ENCODE results near the gene ERP44. TPM values are rescaled to one million over a fixed set of nuclear protein-coding genes. Genes with fewer than 3 reads are reported as not detected.
"Not testable (repeated sequence)": the region's sequence is repeated elsewhere in the genome, so short reads cannot be mapped to it uniquely, and the experiment has no call there.

The ERP44 gene
- total RNA-seq, 2 experiments from 2014 or later: 16.9 to 18.8 TPM

DNA sequence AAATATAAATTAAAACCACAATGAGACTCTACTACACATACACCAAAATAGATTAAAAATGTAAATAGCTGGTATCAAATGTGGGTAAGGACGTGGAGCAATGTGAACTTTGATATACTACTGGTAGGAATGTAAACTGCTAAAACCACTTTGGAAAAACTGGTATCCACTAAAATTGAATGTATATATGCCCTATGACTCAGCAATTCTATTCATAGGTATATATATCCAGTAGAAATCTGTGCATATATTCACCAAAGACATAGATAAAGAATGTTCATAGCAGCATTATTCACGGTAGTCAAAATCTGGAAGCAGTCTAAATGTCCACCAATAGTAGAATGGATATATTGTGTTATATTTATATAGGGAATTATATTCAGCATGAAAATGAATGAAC is 85.2 kb downstream of the ERP44 start:
- CTCF ChIA-PET: interaction anchor here (0.6 to 1.3 kb wide), 2 partner anchors 42 to 186 kb away, joined by 3 to 4 read pairs; no protein-coding TSS in a partner anchor
- POLR2A ChIA-PET: interaction anchor here (0.6 kb wide), 1 partner anchor 330 kb away, joined by 6 read pairs; no protein-coding TSS in a partner anchor
- peaks cover 16% of the 10 kb centered on the region for H3K36me3 Mint-ChIP-seq (ENCODE audit: low read depth)
- H3K27me3 Mint-ChIP-seq: no peaks in the 10 kb centered on the region
- H3K9me3 Mint-ChIP-seq: peaks cover 2% of the 10 kb centered on the region
- DNase-seq: no peak
- H3K4me1 Mint-ChIP-seq: no peaks in the 10 kb centered on the region
- H3K27ac Mint-ChIP-seq: no peak overlapping the region
- H3K4me3 Mint-ChIP-seq: no peak overlapping the region

DNA sequence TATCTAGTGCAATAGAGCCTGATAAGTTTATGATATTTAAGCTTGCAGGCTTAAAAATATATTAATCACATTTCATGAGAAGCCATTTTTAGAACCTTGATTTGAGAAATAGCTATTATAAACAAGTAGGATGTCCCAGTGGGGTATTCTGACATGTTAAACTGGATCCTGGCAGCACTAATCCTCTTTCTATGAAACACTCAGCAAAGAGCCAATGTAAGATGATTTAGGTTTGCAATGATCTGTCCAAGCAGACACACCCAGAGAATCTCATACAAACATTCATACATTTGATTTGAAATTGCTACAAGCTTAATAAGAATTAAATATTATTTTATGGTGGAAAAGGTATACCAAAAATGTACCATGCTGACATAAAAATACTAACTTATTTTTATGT is 86.5 kb downstream of the ERP44 start:
- H3K9me3 Mint-ChIP-seq: peaks cover 2% of the 10 kb centered on the region
- POLR2A ChIA-PET: no interaction called here
- no peak overlapping the region for H3K27ac Mint-ChIP-seq
- H3K36me3 Mint-ChIP-seq (ENCODE audit: low read depth): peaks cover 19% of the 10 kb centered on the region
- CTCF ChIA-PET: interaction anchor here (0.8 kb wide), 2 partner anchors 211 to 789 kb away, joined by 3 read pairs; no protein-coding TSS in a partner anchor
- H3K4me3 Mint-ChIP-seq: no peak overlapping the region
- H3K27me3 Mint-ChIP-seq: no peaks in the 10 kb centered on the region
- no peaks in the 10 kb centered on the region for H3K4me1 Mint-ChIP-seq
- DNase-seq: no peak

DNA sequence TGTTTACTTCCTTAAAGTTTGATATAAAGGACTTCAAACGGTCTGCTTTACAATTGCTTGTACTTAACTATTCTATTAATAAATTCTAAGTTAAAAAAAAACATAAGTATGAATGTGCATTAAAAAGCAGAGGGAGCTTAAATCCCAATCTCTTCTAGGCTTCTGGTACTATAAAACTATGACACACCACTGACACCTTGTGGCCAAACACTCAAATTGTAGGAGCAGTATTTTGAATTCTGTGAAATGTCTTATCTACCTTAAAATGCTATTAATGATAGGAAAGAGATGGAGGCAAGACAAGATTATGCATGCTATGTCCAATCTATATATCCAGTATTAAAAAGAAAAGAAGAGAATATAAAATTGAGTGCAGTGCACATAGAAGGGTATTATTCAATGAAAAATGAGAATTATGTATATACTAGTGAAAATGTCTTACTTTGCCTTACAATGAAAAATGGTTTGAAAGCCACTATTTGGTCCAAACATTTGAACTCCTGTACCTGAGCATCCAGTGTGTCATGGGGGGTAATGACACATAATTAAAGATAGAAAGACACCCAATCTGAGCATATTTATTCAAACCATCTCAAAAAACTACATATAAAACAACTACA is 87.6 kb downstream of the ERP44 start:
- ChIA-PET CTCF (interaction anchor here (0.6 to 1.0 kb wide), 4 partner anchors 177 to 212 kb away, joined by 3 to 5 read pairs (median 4); no protein-coding TSS in a partner anchor), POLR2A (interaction anchor here (0.7 kb wide), 1 partner anchor 474 kb away, joined by 3 read pairs; no protein-coding TSS in a partner anchor)
- H3K4me1 Mint-ChIP-seq: no peaks in the 10 kb centered on the region
- no peak overlapping the region for H3K27ac Mint-ChIP-seq
- H3K4me3 Mint-ChIP-seq: no peak overlapping the region
- peaks cover 25% of the 10 kb centered on the region for H3K36me3 Mint-ChIP-seq (ENCODE audit: low read depth)
- H3K27me3 Mint-ChIP-seq: no peaks in the 10 kb centered on the region
- peaks cover 2% of the 10 kb centered on the region for H3K9me3 Mint-ChIP-seq
- DNase-seq: peak; percentile 71

DNA sequence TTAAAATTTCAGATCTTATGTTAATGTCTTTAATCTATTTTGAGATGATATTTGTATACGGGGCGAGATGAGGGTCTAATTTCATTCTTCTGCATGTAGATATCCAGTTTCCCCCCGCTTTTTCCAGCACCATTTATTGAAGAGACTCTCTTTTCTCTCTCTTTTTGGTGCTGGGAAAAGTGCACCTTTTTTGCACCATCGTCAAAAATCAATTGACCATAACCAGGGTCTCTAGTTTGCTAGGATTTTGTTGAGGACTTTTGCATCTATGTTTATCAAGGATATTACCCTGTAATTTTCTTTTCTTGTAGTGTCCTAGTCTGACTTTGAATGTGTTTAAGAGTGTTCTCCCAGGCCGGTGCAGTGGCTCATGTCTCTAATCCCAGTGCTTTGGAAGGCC is 99.0 kb downstream of the ERP44 start:
- no peaks in the 10 kb centered on the region for H3K27me3 Mint-ChIP-seq
- no peak overlapping the region for H3K4me3 Mint-ChIP-seq
- peaks cover 55% of the 10 kb centered on the region for H3K36me3 Mint-ChIP-seq (ENCODE audit: low read depth)
- POLR2A ChIA-PET: no interaction called here
- no peak for DNase-seq
- CTCF ChIA-PET: interaction anchor here (1.7 kb wide), 1 partner anchor 23 kb away, joined by 3 read pairs; no protein-coding TSS in a partner anchor
- H3K27ac Mint-ChIP-seq: no peak overlapping the region
- H3K4me1 Mint-ChIP-seq: no peaks in the 10 kb centered on the region
- peaks cover 16% of the 10 kb centered on the region for H3K9me3 Mint-ChIP-seq

DNA sequence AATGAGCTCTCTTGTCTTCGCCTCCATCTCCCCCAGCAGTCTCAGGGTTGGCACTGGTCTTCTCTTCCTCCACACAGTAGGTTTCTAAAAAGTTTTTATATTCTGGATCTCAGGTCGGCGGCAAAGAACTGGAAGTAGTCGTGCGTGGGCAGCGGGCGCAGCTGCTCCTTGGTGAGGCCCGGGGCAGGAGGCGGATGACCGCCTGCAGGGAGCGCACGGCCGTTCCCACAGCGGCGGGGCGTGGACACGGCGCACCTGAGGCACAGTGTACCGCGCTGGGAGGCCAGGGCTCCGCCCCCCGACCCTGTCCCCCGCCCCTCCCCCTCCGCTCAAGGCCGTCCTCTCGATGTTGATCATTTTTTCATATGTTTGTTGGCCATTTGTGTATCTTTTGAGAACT is 99.9 kb downstream of the ERP44 start:
- H3K4me3 Mint-ChIP-seq: no peak overlapping the region
- ChIA-PET CTCF (interaction anchor here (0.6 kb wide), 1 partner anchor 444 kb away, joined by 3 read pairs; no protein-coding TSS in a partner anchor), POLR2A (no interaction called here)
- H3K27me3 Mint-ChIP-seq: no peaks in the 10 kb centered on the region
- no peak overlapping the region for H3K27ac Mint-ChIP-seq
- DNase-seq: no peak
- no peaks in the 10 kb centered on the region for H3K4me1 Mint-ChIP-seq
- peaks cover 57% of the 10 kb centered on the region for H3K36me3 Mint-ChIP-seq (ENCODE audit: low read depth)
- H3K9me3 Mint-ChIP-seq: peaks cover 18% of the 10 kb centered on the region

DNA sequence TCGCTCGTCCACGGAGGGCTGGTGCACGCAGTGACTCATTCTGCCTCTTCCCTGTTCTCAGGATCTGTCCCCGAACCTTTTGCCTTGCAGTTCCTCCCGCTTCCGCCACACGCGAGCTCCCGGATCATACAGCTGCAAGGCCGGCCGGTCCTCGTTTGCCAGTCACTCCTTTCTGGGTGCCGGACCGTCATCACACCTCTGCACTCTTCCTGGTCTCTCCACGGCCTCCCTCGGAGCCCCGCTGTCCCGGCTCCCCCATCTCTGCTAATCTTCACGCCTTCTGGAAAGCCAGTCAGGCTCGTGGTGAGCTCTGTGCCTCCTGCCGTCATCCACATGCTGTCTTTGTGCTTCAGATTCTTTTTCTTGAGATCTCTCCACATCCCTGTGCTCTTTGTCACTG is 100.5 kb downstream of the ERP44 start:
- H3K27ac Mint-ChIP-seq: no peak overlapping the region
- no peak overlapping the region for H3K4me3 Mint-ChIP-seq
- peaks cover 22% of the 10 kb centered on the region for H3K9me3 Mint-ChIP-seq
- no peaks in the 10 kb centered on the region for H3K27me3 Mint-ChIP-seq
- H3K36me3 Mint-ChIP-seq (ENCODE audit: low read depth): peaks cover 55% of the 10 kb centered on the region
- DNase-seq: no peak
- ChIA-PET CTCF (interaction anchor here (0.6 kb wide), 1 partner anchor 443 kb away, joined by 3 read pairs; no protein-coding TSS in a partner anchor), POLR2A (no interaction called here)
- H3K4me1 Mint-ChIP-seq: no peaks in the 10 kb centered on the region

DNA sequence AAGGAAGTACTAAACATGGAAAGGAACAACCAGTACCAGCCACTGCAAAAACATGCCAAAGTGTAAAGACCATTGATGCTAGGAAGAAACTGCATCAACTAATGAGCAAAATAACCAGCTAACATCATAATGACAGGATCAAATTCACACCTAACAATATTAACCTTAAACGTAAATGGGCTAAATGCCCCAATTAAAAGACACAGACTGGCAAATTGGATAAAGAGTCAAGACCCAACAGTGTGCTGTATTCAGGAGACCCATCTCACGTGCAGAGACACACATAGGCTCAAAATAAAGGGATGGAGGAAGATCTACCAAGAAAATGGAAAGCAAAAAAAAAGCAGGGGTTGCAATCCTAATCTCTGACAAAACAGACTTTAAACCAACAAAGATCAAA is 108.3 kb downstream of the ERP44 start:
- CTCF ChIA-PET, H3K27ac Mint-ChIP-seq, H3K4me3 Mint-ChIP-seq, H3K27me3 Mint-ChIP-seq, H3K4me1 Mint-ChIP-seq, POLR2A ChIA-PET, DNase-seq: not testable (repeated sequence)
- Mint-ChIP-seq H3K36me3 (ENCODE audit: low read depth) (peaks cover 63% of the 10 kb centered on the region), H3K9me3 (peaks cover 28% of the 10 kb centered on the region)

DNA sequence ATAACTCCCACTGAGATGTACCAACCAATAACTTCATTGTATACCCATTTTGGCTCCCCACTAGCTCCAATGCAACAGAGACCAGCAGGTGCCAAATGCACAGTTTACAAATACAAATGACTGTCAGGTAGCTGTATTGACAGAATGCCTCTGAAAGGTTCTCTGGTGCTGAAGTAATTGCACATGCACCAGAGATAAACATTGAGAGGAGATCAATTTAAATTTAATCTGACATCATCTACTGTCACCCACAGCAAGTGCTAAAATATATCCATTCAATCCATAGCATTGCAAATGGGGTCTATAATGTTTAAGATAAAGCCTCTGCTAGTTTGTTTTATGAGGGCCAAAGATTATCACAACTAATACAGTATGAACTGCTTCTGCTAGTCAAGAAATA is 112.2 kb downstream of the ERP44 start:
- DNase-seq: no peak
- Mint-ChIP-seq H3K27ac (no peak overlapping the region), H3K4me3 (no peak overlapping the region), H3K27me3 (no peaks in the 10 kb centered on the region), H3K4me1 (no peaks in the 10 kb centered on the region), H3K9me3 (peaks cover 18% of the 10 kb centered on the region), H3K36me3 (ENCODE audit: low read depth) (peaks cover 49% of the 10 kb centered on the region)
- POLR2A ChIA-PET: no interaction called here
- CTCF ChIA-PET: interaction anchor here (1.0 kb wide), 1 partner anchor 13 kb away, joined by 3 read pairs; no protein-coding TSS in a partner anchor

DNA sequence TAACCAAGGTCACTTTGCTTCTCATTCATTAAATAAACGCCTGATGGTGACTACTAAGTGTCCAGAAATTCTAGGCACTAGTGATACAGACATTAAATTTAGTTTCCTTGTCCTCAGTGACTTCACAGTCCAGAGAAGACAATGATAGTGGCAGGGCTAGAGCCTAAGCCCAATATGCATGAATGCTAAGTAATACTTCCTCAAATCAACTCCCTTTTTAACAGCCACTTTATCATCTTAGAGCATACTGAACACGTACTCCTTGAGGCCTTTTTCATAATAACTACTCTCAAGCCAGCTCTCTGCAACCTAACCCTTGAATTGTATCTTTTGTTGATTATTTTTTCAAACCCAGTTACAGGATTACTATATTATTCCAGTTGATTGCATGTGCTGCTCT is 118.2 kb downstream of the ERP44 start:
- Mint-ChIP-seq H3K36me3 (ENCODE audit: low read depth) (peaks cover 9% of the 10 kb centered on the region), H3K9me3 (no peaks in the 10 kb centered on the region), H3K4me3 (no peak overlapping the region), H3K4me1 (no peaks in the 10 kb centered on the region), H3K27me3 (no peaks in the 10 kb centered on the region), H3K27ac (no peak overlapping the region)
- DNase-seq: no peak
- CTCF ChIA-PET: no interaction called here
- POLR2A ChIA-PET: no interaction called here

DNA sequence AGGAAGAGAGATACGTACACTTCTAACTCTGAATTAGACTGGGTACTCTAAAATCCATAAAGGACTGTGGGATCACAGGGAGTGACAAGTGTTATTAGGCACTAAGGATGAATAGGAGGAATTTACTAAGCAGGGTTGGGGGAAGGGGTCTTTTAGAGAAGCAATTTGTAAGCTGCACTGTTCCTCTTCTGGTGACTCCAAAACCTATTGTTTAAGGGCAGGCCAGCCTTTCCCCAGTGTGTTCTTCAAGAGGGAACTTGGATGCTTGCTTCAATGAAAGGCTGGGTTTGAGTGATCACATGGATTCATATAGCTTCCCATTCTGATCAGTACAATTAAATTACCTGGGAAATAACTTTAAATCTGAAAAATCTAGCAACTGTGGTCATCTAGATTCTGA is 120.6 kb downstream of the ERP44 start:
- H3K4me1 Mint-ChIP-seq: no peaks in the 10 kb centered on the region
- no peak overlapping the region for H3K27ac Mint-ChIP-seq
- no peaks in the 10 kb centered on the region for H3K27me3 Mint-ChIP-seq
- POLR2A ChIA-PET: no interaction called here
- H3K9me3 Mint-ChIP-seq: no peaks in the 10 kb centered on the region
- DNase-seq: no peak
- H3K36me3 Mint-ChIP-seq (ENCODE audit: low read depth): peaks cover 6% of the 10 kb centered on the region
- CTCF ChIA-PET: interaction anchor here (0.7 to 1.3 kb wide), 3 partner anchors 11 to 150 kb away, joined by 3 to 5 read pairs (median 3); no protein-coding TSS in a partner anchor
- no peak overlapping the region for H3K4me3 Mint-ChIP-seq

DNA sequence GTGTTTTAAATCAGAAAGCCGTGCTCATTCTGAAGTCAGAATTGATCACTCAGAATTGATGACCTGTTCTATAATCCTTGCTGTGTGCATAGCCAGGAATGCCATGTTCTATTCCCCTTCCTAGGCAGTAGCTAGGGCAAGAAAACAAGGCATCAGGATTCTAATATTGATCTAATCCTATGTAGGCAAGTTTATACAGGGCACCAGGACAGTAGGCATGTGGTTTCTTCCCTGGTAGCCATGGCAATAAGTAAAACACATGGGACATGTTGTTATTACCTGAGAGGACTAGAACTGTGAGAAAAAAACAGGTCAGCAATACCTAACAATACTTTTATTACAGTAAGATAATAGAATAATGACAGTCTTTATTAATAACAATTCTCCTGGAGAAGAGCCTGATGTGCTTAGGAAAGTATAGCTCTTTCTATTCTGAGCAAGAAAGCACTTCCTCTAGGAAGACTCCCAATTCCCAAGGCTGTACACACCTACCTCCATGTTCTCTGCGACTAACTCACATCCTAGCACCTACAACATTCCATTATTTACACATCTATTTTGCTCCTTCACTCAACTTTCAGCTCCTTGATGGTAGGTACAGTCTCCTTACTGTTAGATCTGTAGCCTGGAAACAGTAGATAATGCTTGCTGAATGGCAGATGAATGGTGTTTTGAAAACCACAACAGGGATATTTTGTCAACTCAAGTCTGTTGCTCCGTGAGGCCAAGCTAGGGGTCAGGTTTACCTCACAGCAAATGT is 121.6 kb downstream of the ERP44 start:
- Mint-ChIP-seq H3K27ac (no peak overlapping the region), H3K9me3 (no peaks in the 10 kb centered on the region), H3K4me3 (no peak overlapping the region), H3K4me1 (no peaks in the 10 kb centered on the region), H3K36me3 (ENCODE audit: low read depth) (peaks cover 6% of the 10 kb centered on the region), H3K27me3 (no peaks in the 10 kb centered on the region)
- DNase-seq: no peak
- ChIA-PET CTCF (interaction anchor here (0.7 kb wide), 1 partner anchor 129 kb away, joined by 3 read pairs; no protein-coding TSS in a partner anchor), POLR2A (no interaction called here)

DNA sequence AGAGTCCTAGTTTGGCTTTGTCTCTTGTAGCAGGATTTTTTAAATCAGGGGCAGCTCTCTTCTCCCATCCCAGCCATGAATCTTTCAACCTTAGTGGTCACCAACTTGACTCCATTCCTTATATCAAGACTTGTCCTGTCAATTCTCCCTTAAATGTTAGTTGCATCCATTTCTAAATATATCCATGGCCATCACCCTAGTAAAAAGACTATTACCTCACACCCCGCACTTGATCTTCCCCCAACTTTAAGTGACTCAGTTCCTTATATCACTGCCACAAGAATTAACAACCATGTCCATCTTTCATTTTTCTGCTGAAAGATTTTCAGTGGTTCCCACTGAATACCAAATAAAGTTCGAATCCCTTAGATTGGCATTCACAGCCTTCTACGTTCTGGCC is 125.3 kb downstream of the ERP44 start:
- Mint-ChIP-seq H3K27me3 (no peaks in the 10 kb centered on the region), H3K4me3 (no peak overlapping the region), H3K36me3 (ENCODE audit: low read depth) (peaks cover 16% of the 10 kb centered on the region), H3K27ac (no peak overlapping the region), H3K4me1 (no peaks in the 10 kb centered on the region), H3K9me3 (no peaks in the 10 kb centered on the region)
- CTCF ChIA-PET: interaction anchor here (1.2 kb wide), 2 partner anchors 13 to 149 kb away, joined by 3 read pairs; no protein-coding TSS in a partner anchor
- no peak for DNase-seq
- POLR2A ChIA-PET: no interaction called here

DNA sequence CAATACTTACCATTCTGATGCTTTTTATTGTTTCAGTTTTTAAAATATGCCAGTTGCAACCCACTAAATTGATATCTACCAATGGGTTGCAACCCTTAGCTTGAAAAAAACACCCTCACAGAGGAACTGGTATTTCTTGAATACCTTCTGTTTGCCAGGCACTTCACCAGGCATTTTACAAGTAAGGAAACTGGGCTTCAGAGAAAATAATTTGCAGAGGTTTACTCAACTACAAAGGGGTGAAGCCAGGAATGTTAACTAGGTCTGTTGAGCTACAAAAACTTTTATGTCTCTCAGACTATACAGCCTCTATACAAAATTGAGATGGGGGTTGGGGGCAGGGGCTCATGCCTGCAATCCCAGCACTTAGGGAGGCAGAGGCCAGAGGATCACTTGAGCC is 127.4 kb downstream of the ERP44 start:
- no peaks in the 10 kb centered on the region for H3K9me3 Mint-ChIP-seq
- no peak for DNase-seq
- no peaks in the 10 kb centered on the region for H3K27me3 Mint-ChIP-seq
- no peak overlapping the region for H3K4me3 Mint-ChIP-seq
- CTCF ChIA-PET: interaction anchor here (0.6 kb wide), 1 partner anchor 42 kb away, joined by 4 read pairs; no protein-coding TSS in a partner anchor
- POLR2A ChIA-PET: no interaction called here
- no peak overlapping the region for H3K27ac Mint-ChIP-seq
- H3K36me3 Mint-ChIP-seq (ENCODE audit: low read depth): peaks cover 30% of the 10 kb centered on the region
- no peaks in the 10 kb centered on the region for H3K4me1 Mint-ChIP-seq
